HG03108 (cell line): ENCODE measurements around the gene TBC1D24.

Source experiments
- ATAC-seq: cut with Tn5 transposase; IDR thresholded peaks from one replicate; pipeline ENCODE4 v1.9.1; 2021; ENCODE audit warnings: moderate library complexity; ENCODE audit not compliant: unreplicated experiment

Gene TBC1D24

DNA sequence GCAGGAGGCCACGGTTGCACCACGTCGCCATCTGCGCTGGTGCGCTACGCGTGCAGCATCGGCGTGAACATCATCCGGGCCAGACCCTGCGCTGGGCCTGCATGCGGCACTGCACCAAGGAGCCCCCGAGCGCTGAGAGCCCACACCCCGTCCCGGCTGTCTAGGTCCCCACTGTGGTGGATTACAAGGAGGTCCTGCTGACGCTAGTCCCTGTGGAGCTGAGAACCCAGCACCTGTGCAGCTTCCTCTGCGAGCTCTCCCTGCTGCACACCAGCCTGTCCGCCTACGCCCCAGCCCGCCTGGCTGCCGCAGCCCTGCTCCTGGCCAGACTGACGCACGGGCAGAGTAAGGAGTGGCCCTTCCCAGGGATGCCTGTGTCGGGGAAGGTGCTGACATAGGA, 25.8 kb upstream of the TBC1D24 start:
- no peak for ATAC-seq

GRCh38 chr16:2450535-2450934, 24.4 kb upstream of the TBC1D24 start:
- ATAC-seq, result no peak

DNA sequence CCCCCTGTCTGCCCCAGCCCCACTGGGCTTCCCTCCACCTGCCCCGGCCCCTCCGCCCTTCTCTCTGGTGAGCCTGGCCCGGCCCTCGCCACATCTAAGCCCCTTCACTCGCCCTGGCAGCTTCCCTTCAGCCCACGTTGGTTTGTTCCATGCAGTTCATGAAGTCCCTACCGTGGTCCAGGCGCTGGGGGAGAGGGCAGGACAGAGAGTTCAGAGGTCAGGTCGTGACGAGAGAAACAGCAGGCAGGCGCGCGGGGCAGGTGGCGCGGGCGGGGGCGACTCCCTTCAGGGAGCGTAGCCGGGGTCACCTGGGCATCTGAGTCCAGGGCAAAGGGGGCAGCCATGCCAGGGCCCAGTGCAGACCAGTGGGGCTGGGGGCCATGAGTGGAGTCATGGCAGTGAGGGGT, 23.9 kb upstream of the TBC1D24 start:
- ATAC-seq, result no peak

GRCh38 chr16:2451851-2452320, 23.0 kb upstream of the TBC1D24 start:
- no peak for ATAC-seq

DNA sequence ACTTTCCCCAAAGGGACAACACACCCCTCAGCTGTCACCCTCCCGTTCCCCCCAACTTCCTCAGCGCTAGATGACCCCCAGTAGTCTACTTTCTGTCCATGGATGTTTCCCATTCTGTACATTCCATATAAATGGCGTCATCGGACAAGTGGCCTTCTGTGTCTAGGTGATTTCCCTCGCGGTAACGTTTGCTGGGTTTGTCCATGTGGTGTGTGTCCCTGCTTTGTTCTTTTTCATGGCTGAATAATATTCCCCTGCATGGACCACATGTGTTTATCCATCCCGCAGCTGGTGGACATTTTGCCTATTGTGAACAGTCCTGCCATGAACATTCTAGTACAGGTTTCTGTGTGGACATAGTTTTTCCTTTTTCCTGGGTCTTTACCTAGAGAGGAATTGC, 22.3 kb upstream of the TBC1D24 start:
- no peak for ATAC-seq

- no peak for ATAC-seq
Measured at GRCh38 chr16:2455081-2455845, 19.7 kb upstream of the TBC1D24 start.

- no peak for ATAC-seq
Measured at GRCh38 chr16:2456551-2457153, 18.3 kb upstream of the TBC1D24 start.

DNA sequence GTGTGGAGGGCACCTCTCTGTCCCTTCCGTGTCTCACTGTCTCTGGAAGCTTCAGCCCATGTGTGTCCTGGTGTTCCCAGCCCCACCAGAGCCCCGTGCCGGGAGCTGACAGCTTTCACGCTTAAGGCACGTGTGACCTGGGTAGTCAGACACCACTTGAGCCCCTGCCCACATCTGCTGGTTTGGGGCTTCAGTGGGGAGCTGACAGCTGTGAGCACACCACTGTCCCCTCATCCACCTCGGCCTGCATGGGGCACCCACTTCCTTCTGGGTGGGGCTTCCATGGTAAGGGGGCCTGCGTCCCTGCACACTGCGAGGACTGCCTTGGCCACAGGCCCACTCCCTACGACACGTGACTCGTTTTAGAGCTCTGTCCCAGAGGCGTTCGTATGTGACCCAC, 17.7 kb upstream of the TBC1D24 start:
- ATAC-seq, result no peak

DNA sequence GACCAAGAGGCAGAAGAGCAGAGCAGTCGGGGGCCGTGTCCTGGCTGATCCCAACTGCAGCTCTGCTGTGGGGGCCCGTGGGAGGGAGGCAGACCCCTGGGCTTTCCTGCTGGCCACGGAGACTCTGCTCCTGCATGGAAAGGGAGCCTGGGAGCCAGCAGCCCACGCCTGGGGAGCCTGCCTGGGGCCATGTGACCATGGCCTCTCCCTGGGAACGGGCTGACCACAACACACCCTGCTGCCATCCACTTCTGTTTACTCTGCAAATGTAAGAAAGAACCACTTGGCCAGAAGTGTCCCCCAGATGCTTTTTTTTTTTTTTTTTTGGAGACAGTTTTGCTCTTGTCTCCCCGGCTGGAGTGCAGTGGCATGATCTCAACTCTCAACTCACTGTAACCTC, 17.0 kb upstream of the TBC1D24 start:
- no peak for ATAC-seq

GRCh38 chr16:2458887-2459646, 15.9 kb upstream of the TBC1D24 start:
- no peak for ATAC-seq

- peak; percentile 89 for ATAC-seq
Measured at GRCh38 chr16:2459647-2460390, 15.1 kb upstream of the TBC1D24 start, which contains the start of gene TEDC2. Gene TEDC2 (plus strand): TSS chr16:2460109. CDS start chr16:2460145, 36 bp downstream.

DNA sequence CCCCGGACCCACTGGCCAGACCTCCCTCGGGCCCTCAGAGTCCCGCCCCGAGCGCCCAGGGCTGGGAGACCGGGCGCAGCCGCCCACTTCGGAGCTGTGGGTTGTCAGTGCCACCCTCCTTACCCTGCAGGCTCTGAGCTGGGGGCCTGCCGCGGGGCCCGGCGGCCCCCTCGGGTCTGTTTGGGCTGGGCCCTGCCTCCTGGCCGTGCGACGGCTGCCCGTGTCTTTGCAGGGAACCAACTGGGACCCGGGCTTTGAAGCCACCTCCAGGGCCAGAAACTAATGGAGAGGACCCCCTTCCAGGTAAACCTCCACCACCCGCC, 14.6 kb upstream of the TBC1D24 start:
- ATAC-seq, result no peak

GRCh38 chr16:2460916-2461315, 14.0 kb upstream of the TBC1D24 start:
- no peak for ATAC-seq

DNA sequence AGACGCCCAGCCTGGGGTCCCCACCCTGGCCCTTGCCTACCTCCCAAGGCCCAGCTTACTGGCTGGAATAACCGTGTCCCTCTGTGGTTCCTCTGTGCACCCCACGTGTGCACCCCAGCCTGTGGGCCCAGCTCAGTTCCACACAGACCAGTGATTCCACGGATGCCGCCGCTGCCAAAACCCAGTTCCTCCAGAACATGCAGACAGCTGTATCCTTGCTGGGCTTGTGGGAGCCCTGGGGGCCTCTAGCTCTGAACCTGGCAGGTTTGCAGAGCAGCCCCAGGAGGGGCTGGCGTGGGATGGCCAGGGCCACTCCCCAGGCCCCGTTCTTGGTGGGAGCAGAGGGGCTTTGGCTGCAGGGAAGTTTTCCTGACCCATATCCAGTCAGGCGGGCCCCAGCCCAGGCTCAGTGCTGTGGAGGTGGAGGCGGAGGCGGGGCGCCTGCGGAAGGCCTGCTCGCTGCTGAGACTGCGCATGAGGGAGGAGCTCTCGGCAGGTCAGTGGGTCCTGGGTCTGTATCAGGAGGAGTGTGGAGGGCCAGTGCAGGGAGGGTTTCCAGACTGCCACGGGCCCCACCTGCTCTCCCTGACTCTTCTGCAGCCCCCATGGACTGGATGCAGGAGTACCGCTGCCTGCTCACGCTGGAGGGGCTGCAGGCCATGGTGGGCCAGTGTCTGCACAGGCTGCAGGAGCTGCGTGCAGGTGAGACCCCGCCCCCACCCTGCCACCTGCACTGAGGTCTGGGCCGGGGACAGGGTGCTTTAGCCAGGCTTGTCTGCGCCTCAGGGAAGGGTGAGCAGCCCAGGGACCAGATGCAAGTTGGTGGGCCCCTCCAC, 12.7 kb upstream of the TBC1D24 start:
- ATAC-seq, result no peak

GRCh38 chr16:2464333-2464732, 10.6 kb upstream of the TBC1D24 start:
- no peak for ATAC-seq

GRCh38 chr16:2465653-2466415, 9.1 kb upstream of the TBC1D24 start:
- ATAC-seq, result no peak

- no peak for ATAC-seq
Measured at GRCh38 chr16:2466667-2467527, 8.0 kb upstream of the TBC1D24 start.

- no peak for ATAC-seq
Measured at GRCh38 chr16:2467528-2468232, 7.2 kb upstream of the TBC1D24 start.
